HepG2 (cell line): ENCODE results near the gene ZNF883. TPM values are rescaled to one million over a fixed set of nuclear protein-coding genes. Genes with fewer than 3 reads are reported as not detected.

Experiments
- ATF4 ChIP-seq, 2 experiments: fragments of 450-650 bp in 1 of 2; sonication (generic) in 1 of 2; formaldehyde crosslinking; IDR thresholded peaks; 2 replicates each; pipeline versions ENCODE4 v1.5.0 to v1.8.0; 2020 to 2022; ENCODE audit warnings: mild to moderate bottlenecking in 1 of 2, missing genetic modification reagents in 1 of 2
- ATF6 ChIP-seq: sonication (generic); formaldehyde crosslinking; conservative IDR thresholded peaks from 2 replicates; pipeline ENCODE4 v1.4.0; 2020; ENCODE audit warnings: missing genetic modification reagents
- ATF7 ChIP-seq, 2 experiments: fragments of 450-650 bp in 1 of 2; sonication (generic) in 1 of 2; formaldehyde crosslinking in 1 of 2; IDR thresholded peaks; 2 replicates each; pipeline versions ENCODE4 v1.4.0 to v1.6.1; 2016 to 2020; ENCODE audit warnings: antibody characterized with exemption in 1 of 2, mild to moderate bottlenecking in 1 of 2, missing genetic modification reagents in 1 of 2
- BRF2 ChIP-seq: sonication (generic); formaldehyde crosslinking; IDR thresholded peaks from 2 replicates; pipeline ENCODE4 v1.8.1; 2022; ENCODE audit warnings: mild to moderate bottlenecking, missing genetic modification reagents
- HES4 ChIP-seq: sonication (generic); formaldehyde crosslinking; IDR thresholded peaks from 2 replicates; pipeline ENCODE4 v1.9.0; 2021; ENCODE audit warnings: mild to moderate bottlenecking, missing genetic modification reagents, borderline replicate concordance
- HNRNPLL ChIP-seq: fragments of 200-400 bp; formaldehyde crosslinking; IDR thresholded peaks from 2 replicates; pipeline ENCODE4 v1.6.1; 2017; ENCODE audit warnings: mild to moderate bottlenecking, low read depth, low read length; ENCODE audit not compliant: poor library complexity, severe bottlenecking
- PHB2 ChIP-seq: fragments of 450-650 bp; IDR thresholded peaks from 2 replicates; pipeline ENCODE4 v1.6.1; 2018; ENCODE audit not compliant: partially characterized antibody
- PTBP1 ChIP-seq: fragments of 200-400 bp; formaldehyde crosslinking; IDR thresholded peaks from 2 replicates; pipeline ENCODE4 v1.6.1; 2018; ENCODE audit warnings: low read length, low read depth; ENCODE audit not compliant: poor library complexity, severe bottlenecking
- SMYD3 ChIP-seq: sonication (generic); formaldehyde crosslinking; IDR thresholded peaks from 2 replicates; pipeline ENCODE4 v1.8.1; 2023; ENCODE audit warnings: mild to moderate bottlenecking, missing genetic modification reagents
- TAF1 ChIP-seq: sonication (generic); formaldehyde crosslinking; IDR thresholded peaks from 2 replicates; pipeline ENCODE4 v1.4.0; 2020; ENCODE audit warnings: missing genetic modification reagents
- ZNF496 ChIP-seq: sonication (generic); formaldehyde crosslinking; IDR thresholded peaks from 2 replicates; pipeline ENCODE4 v1.8.1; 2023; ENCODE audit warnings: mild to moderate bottlenecking, moderate library complexity, missing genetic modification reagents; ENCODE audit not compliant: insufficient replicate concordance
- polyA plus RNA-seq, 8 experiments: library from polyadenylated mRNA; depleted of rRNA in 3 of 8; stranded (reverse) in 7 of 8; unstranded in 1 of 8; fragments of >200 nt; fragmentation: Illumina TruSeq in 4 of 8; extraction: Trizol in 4 of 8; gene quantifications; 2 replicates each; pipeline versions ENCODE4 v1.2.1 to v1.2.3, GENCODE V29; 2011 to 2016; ENCODE audit warnings: low read depth in 4 of 8, missing spikeins in 1 of 8, mixed read lengths in 1 of 8; ENCODE audit not compliant: insufficient read depth in 1 of 8
- total RNA-seq, 5 experiments: library from RNA; depleted of rRNA; stranded (reverse); fragments of >200 nt; fragmentation: Illumina TruSeq; extraction: Trizol; gene quantifications; 2 replicates each; pipeline ENCODE4 v1.2.3, GENCODE V29; 2016; ENCODE audit warnings: low read depth in 1 of 5
- TF ChIP-seq, protein P1 (sequence below): sonication (generic); formaldehyde crosslinking; IDR thresholded peaks from 2 replicates; pipeline ENCODE4 v1.8.1; 2022; ENCODE audit warnings: low read depth, mild to moderate bottlenecking, missing genetic modification reagents
- TF ChIP-seq, protein P2 (sequence below): sonication (generic); formaldehyde crosslinking; IDR thresholded peaks from 2 replicates; pipeline ENCODE4 v1.4.0; 2020; ENCODE audit warnings: mild to moderate bottlenecking, missing genetic modification reagents
- TF ChIP-seq, protein P3 (sequence below): sonication (generic); formaldehyde crosslinking; IDR thresholded peaks from 2 replicates; pipeline ENCODE4 v1.5.1; 2020; ENCODE audit warnings: mild to moderate bottlenecking, missing genetic modification reagents, moderate library complexity

ZNF883 gene
- total and polyA plus RNA-seq, 2 of the 13 experiments (the other 11 are each of a cell fraction or from before 2014, with no cell fraction given), result 5.3 to 10.0 TPM

GRCh38 chr9:113011911-113012381 is at the start of gene ZNF883 (continued):
- TF ChIP-seq, protein P1, sequence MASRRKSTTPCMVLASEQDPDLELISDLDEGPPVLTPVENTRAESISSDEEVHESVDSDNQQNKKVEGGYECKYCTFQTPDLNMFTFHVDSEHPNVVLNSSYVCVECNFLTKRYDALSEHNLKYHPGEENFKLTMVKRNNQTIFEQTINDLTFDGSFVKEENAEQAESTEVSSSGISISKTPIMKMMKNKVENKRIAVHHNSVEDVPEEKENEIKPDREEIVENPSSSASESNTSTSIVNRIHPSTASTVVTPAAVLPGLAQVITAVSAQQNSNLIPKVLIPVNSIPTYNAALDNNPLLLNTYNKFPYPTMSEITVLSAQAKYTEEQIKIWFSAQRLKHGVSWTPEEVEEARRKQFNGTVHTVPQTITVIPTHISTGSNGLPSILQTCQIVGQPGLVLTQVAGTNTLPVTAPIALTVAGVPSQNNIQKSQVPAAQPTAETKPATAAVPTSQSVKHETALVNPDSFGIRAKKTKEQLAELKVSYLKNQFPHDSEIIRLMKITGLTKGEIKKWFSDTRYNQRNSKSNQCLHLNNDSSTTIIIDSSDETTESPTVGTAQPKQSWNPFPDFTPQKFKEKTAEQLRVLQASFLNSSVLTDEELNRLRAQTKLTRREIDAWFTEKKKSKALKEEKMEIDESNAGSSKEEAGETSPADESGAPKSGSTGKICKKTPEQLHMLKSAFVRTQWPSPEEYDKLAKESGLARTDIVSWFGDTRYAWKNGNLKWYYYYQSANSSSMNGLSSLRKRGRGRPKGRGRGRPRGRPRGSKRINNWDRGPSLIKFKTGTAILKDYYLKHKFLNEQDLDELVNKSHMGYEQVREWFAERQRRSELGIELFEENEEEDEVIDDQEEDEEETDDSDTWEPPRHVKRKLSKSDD, result no peak
- no peak for TF ChIP-seq ATF4 (CRISPR knock-in tag; IDR thresholded peaks at IDR 0.05)
- no peak for TF ChIP-seq PHB2
- peak; percentile 27 for TF ChIP-seq HNRNPLL
- no peak for TF ChIP-seq SMYD3 (CRISPR knock-in tag)
- TF ChIP-seq ATF6 (CRISPR knock-in tag), result no peak
- TF ChIP-seq ZNF496 (CRISPR knock-in tag), result no peak
- TF ChIP-seq TAF1, result peak; percentile 41; the same call in 1 of the 2 replicates
- no peak for TF ChIP-seq HES4 (CRISPR knock-in tag)
- TF ChIP-seq PTBP1, result no peak
- no peak for TF ChIP-seq BRF2
- TF ChIP-seq, protein P2, sequence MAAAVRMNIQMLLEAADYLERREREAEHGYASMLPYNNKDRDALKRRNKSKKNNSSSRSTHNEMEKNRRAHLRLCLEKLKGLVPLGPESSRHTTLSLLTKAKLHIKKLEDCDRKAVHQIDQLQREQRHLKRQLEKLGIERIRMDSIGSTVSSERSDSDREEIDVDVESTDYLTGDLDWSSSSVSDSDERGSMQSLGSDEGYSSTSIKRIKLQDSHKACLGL (CRISPR knock-in tag), result no peak
- TF ChIP-seq, protein P3, sequence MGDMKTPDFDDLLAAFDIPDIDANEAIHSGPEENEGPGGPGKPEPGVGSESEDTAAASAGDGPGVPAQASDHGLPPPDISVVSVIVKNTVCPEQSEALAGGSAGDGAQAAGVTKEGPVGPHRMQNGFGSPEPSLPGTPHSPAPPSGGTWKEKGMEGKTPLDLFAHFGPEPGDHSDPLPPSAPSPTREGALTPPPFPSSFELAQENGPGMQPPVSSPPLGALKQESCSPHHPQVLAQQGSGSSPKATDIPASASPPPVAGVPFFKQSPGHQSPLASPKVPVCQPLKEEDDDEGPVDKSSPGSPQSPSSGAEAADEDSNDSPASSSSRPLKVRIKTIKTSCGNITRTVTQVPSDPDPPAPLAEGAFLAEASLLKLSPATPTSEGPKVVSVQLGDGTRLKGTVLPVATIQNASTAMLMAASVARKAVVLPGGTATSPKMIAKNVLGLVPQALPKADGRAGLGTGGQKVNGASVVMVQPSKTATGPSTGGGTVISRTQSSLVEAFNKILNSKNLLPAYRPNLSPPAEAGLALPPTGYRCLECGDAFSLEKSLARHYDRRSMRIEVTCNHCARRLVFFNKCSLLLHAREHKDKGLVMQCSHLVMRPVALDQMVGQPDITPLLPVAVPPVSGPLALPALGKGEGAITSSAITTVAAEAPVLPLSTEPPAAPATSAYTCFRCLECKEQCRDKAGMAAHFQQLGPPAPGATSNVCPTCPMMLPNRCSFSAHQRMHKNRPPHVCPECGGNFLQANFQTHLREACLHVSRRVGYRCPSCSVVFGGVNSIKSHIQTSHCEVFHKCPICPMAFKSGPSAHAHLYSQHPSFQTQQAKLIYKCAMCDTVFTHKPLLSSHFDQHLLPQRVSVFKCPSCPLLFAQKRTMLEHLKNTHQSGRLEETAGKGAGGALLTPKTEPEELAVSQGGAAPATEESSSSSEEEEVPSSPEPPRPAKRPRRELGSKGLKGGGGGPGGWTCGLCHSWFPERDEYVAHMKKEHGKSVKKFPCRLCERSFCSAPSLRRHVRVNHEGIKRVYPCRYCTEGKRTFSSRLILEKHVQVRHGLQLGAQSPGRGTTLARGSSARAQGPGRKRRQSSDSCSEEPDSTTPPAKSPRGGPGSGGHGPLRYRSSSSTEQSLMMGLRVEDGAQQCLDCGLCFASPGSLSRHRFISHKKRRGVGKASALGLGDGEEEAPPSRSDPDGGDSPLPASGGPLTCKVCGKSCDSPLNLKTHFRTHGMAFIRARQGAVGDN (CRISPR knock-in tag), result peak; percentile 87
- no peak for TF ChIP-seq ATF7 (IDR thresholded peaks at IDR 0.05)
- TF ChIP-seq ATF7 (CRISPR knock-in tag; IDR thresholded peaks at IDR 0.05), result no peak
